ENCODE measurements around the gene TSC22D4.
"Not testable (repeated sequence)": the region's sequence is repeated elsewhere in the genome, so short reads cannot be mapped to it uniquely, and the experiment has no call there.

TSC22D4 gene

GRCh38 chr7:100472854-100473499, 6.0 kb downstream of the TSC22D4 start:
- no peak for DNase-seq (ENCODE audit: low spot score)

- no peak for DNase-seq (ENCODE audit: low spot score)
Observed at GRCh38 chr7:100472121-100472851, 6.7 kb downstream of the TSC22D4 start.

- no peak for DNase-seq (ENCODE audit: low spot score)
Observed at GRCh38 chr7:100471021-100471420, 8.0 kb downstream of the TSC22D4 start.

GRCh38 chr7:100469227-100470044, 9.6 kb downstream of the TSC22D4 start:
- peak; percentile 94 for DNase-seq (ENCODE audit: low spot score)

- no peak for DNase-seq (ENCODE audit: low spot score)
Observed at GRCh38 chr7:100467638-100468373, 11.2 kb downstream of the TSC22D4 start.

- DNase-seq (ENCODE audit: low spot score) = no peak
Observed at GRCh38 chr7:100466653-100467605, 12.1 kb downstream of the TSC22D4 start.

GRCh38 chr7:100465702-100466311, 13.2 kb downstream of the TSC22D4 start:
- DNase-seq (ENCODE audit: low spot score) = peak; percentile 86

- no peak for DNase-seq (ENCODE audit: low spot score)
Observed at GRCh38 chr7:100465299-100465698, 13.7 kb downstream of the TSC22D4 start.

GRCh38 chr7:100464791-100465190, 14.2 kb downstream of the TSC22D4 start:
- DNase-seq (ENCODE audit: low spot score) = no peak

- DNase-seq (ENCODE audit: low spot score) = no peak
Observed at GRCh38 chr7:100464210-100464660, 14.8 kb downstream of the TSC22D4 start, which contains the start of gene SPACDR. SPACDR (minus strand) TSS chr7:100464260; CDS start chr7:100464025, 235 bp downstream.

GRCh38 chr7:100457033-100457432, 22.0 kb downstream of the TSC22D4 start:
- no peak for DNase-seq (ENCODE audit: low spot score)

GRCh38 chr7:100456562-100456961, 22.5 kb downstream of the TSC22D4 start:
- DNase-seq (ENCODE audit: low spot score) = no peak

GRCh38 chr7:100455206-100455605, 23.8 kb downstream of the TSC22D4 start:
- no peak for DNase-seq (ENCODE audit: low spot score)

GRCh38 chr7:100453854-100454253, 25.2 kb downstream of the TSC22D4 start:
- not testable (repeated sequence) for DNase-seq (ENCODE audit: low spot score)

- no peak for DNase-seq (ENCODE audit: low spot score)
Observed at GRCh38 chr7:100452513-100452912, 26.5 kb downstream of the TSC22D4 start.

- DNase-seq (ENCODE audit: low spot score) = no peak
Observed at GRCh38 chr7:100449190-100449795, 29.7 kb downstream of the TSC22D4 start.

GRCh38 chr7:100447363-100447762, 31.7 kb downstream of the TSC22D4 start:
- not testable (repeated sequence) for DNase-seq (ENCODE audit: low spot score)

GRCh38 chr7:100446040-100446439, 33.0 kb downstream of the TSC22D4 start:
- DNase-seq (ENCODE audit: low spot score) = no peak

Data from D341Med (cell line).